C4-2B (cell line): Measurements from ENCODE around the gene ERCC5.

Experiments
- CTCF ChIP-seq: fragments of 450-650 bp; conservative IDR thresholded peaks from 2 replicates; pipeline ENCODE4 v1.5.1; 2017; ENCODE audit warnings: mild to moderate bottlenecking
- ZFX ChIP-seq: fragments of 450-650 bp; IDR thresholded peaks from 2 replicates; pipeline ENCODE4 v1.6.1; 2017

GRCh38 chr13:102812611-102813287 is 33.1 kb upstream of the ERCC5 start:
- no peak for TF ChIP-seq CTCF
- TF ChIP-seq ZFX = no peak
